GM19452 (cell line): Measurements from ENCODE around the gene MS4A13.
"Not testable (repeated sequence)": the region's sequence is repeated elsewhere in the genome, so short reads cannot be mapped to it uniquely, and the experiment has no call there.

Source experiments
- ATAC-seq: cut with Tn5 transposase; IDR thresholded peaks from one replicate; pipeline ENCODE4 v1.9.1; 2021; ENCODE audit not compliant: unreplicated experiment

The MS4A13 gene

DNA sequence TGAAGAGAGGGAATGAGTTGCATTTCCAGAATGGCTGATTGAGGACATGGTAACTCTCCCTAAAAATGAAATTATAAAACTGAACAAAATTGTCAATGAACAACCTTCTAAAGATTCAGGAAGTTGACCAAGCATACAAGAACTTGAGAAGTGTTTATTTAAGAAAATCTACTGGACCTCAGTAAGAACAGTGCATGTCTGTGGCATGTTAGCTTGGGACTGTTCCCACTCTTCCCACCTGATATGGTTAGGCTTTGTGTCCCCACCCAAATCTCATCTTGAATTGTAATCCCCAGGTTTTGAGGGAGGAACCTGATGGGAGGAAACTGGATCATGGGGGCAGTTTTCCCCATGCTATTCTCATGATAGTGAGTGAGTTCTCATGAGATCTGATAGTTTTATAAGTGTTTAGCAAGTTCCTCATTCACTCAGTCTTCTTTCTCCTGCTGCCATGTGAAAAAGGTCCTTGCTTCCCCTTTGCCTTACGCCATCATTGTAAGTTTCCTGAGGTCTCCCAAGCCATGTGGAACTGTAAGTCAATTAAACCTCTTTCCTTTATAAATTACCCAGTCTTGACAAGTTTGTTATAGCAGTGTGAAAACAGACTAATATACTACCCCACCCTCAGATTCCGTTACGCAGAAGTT lies 15.4 kb downstream of the MS4A13 start:
- no peak for ATAC-seq

DNA sequence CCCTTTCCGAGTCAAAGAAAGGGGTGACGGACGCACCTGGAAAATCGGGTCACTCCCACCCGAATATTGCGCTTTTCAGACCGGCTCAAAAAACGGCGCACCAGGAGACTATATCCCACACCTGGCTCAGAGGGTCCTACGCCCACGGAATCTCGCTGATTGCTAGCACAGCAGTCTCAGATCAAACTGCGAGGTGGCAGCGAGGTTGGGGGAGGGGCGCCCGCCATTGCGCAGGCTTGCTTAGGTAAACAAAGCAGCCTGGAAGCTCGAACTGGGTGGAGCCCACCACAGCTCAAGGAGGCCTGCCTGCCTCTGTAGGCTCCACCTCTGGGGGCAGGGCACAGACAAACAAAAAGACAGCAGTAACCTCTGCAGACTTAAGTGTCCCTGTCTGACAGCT lies 17.2 kb downstream of the MS4A13 start:
- not testable (repeated sequence) for ATAC-seq

GRCh38 chr11:60538627-60539026 lies 23.4 kb downstream of the MS4A13 start:
- ATAC-seq = not testable (repeated sequence)

GRCh38 chr11:60544077-60544476 lies 28.9 kb downstream of the MS4A13 start:
- ATAC-seq = no peak

- no peak for ATAC-seq
These were observed 46.1 kb downstream of the MS4A13 start for GRCh38 chr11:60561254-60561653.

DNA sequence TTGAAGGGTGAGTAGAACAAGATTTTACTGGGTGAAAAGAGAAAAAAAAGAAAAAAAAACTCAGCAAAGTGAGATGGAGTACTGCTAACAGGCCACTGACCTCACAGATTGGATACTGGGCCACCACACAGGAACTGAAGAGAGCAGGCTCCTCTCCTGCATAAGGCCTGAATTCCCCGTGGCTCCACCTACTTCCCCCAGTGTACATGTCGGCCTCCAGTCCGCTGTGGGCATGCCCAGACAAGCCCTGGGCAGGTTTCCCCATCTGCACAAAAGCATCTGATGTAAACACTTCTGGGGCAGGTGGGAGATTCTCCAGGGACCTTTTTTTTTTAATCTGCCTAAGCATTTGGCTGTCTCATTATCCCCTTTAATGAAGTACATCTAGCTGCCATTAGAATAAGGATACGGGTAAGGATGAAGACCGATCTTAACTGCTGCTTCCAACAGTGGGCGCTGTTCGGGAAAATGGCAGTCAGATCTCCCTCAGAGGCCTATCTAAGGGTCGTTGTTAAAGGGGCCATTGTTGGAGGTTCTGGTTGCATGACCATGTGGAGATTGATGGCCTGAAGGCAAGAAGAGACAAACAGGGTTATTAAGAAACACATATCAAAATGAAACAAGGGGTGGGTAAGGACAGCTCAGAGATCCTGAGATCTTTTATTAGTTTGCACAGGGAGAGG lies 48.5 kb downstream of the MS4A13 start:
- no peak for ATAC-seq

DNA sequence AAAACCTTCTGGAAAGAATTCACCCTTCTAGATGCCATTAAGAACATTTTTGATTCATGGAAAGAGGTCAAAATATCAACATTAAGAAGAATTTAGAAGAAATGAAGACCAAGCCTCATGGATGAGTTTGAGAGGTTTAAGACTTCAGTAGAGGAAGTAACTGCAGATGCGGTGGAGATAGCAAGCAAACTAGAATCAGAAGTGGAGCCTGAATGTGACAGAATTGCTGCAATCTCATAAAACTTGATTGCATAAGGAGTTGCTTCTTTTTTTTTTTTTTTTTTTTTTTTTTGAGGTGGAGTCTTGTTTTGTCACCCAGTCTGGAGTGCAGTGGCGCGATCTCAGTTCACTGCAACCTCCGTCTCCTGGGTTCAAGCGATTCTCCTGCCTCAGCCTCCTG lies 51.6 kb downstream of the MS4A13 start:
- ATAC-seq = no peak

- ATAC-seq = peak; percentile 66
These were observed 55.8 kb downstream of the MS4A13 start for GRCh38 chr11:60570970-60571369.

GRCh38 chr11:60589611-60590010 lies 74.4 kb downstream of the MS4A13 start:
- ATAC-seq = no peak
